SK-N-SH treated with all-trans-retinoic acid at 6 μM for 48 hours (cell line): ENCODE results near the gene CLTC.

Experiments
- ISL1 ChIP-seq: fragments of 250-450 bp; sonication (Bioruptor Pico); IDR thresholded peaks from 2 replicates; pipeline ENCODE4 v2.1.2; 2022; ENCODE audit warnings: mild to moderate bottlenecking, moderate library complexity
- PPARA ChIP-seq: fragments of 250-450 bp; sonication (Bioruptor Pico); IDR thresholded peaks from 2 replicates; pipeline ENCODE4 v1.5.0; 2020; ENCODE audit warnings: mild to moderate bottlenecking, borderline replicate concordance
- RARB ChIP-seq: fragments of 250-450 bp; sonication (Bioruptor Pico); IDR thresholded peaks from 2 replicates; pipeline ENCODE4 v1.8.0; 2021; ENCODE audit warnings: mild to moderate bottlenecking, moderate library complexity
- SNAI2 ChIP-seq: fragments of 250-450 bp; sonication (Bioruptor Pico); IDR thresholded peaks from 2 replicates; pipeline ENCODE4 v1.5.0; 2020; ENCODE audit warnings: mild to moderate bottlenecking, moderate library complexity
- ZC3H10 ChIP-seq: fragments of 250-450 bp; sonication (Bioruptor Pico); IDR thresholded peaks from 2 replicates; pipeline ENCODE4 v1.5.1; 2021; ENCODE audit warnings: mild to moderate bottlenecking, moderate library complexity
- ZFP3 ChIP-seq: fragments of 250-450 bp; sonication (Bioruptor Pico); IDR thresholded peaks from 2 replicates; pipeline ENCODE4 v1.5.0; 2020; ENCODE audit warnings: mild to moderate bottlenecking, moderate library complexity
- ZFP30 ChIP-seq: fragments of 450-650 bp; formaldehyde crosslinking; IDR thresholded peaks from 2 replicates; pipeline ENCODE4 v1.5.0; 2022; ENCODE audit warnings: mild to moderate bottlenecking, moderate library complexity
- ZNF565 ChIP-seq: fragments of 450-650 bp; formaldehyde crosslinking; conservative IDR thresholded peaks from 2 replicates; pipeline ENCODE4 v1.5.0; 2020; ENCODE audit warnings: low read depth, mild to moderate bottlenecking, moderate library complexity
- TF ChIP-seq, protein P1 (sequence below): fragments of 250-450 bp; sonication (Bioruptor Pico); IDR thresholded peaks from 2 replicates; pipeline ENCODE4 v1.5.1; 2020; ENCODE audit warnings: low read depth, mild to moderate bottlenecking, moderate library complexity
- TF ChIP-seq, protein P2 (sequence below): fragments of 250-450 bp; sonication (Bioruptor Pico); IDR thresholded peaks from 2 replicates; pipeline ENCODE4 v1.8.0; 2020; ENCODE audit warnings: mild to moderate bottlenecking, moderate library complexity, borderline replicate concordance

DNA sequence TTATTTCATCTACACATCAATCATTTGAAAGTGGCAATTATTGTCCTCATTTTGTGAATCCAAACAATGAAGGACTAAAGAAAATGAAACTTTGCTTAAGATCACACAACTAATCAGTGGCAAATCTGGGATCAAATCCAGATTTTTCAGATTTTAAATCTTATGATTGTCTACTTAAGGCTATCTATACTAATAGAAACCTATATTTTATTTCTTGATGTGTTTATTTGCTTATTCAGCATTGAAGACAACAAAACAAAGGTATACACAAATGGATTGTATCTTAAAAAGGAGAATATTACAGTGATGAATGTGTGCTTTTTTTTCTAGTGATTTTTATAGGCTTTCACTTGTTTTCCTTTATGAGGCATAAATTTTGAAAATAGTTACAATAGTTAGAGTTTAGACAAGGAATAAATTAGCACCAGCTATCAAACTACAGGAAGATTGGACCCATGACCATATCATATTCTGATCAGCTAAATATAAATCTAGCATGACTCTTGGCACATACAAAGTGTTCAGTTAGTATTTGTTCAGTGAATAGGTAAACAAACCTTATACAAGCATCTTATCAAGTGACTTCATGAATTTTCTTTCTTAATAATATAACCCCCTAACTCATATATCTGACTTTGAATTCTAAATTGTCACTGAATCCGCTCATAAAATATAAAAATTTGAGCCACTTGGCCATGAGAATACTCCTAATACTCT is 108.3 kb downstream of the CLTC start:
- TF ChIP-seq ZNF565 (CRISPR knock-in tag) (no peak), ISL1 (no peak), RARB (CRISPR knock-in tag) (no peak), ZC3H10 (CRISPR knock-in tag) (no peak), ZFP3 (CRISPR knock-in tag) (no peak), SNAI2 (no peak), PPARA (CRISPR knock-in tag) (no peak), ZFP30 (CRISPR knock-in tag) (no peak)
- TF ChIP-seq, protein P1, sequence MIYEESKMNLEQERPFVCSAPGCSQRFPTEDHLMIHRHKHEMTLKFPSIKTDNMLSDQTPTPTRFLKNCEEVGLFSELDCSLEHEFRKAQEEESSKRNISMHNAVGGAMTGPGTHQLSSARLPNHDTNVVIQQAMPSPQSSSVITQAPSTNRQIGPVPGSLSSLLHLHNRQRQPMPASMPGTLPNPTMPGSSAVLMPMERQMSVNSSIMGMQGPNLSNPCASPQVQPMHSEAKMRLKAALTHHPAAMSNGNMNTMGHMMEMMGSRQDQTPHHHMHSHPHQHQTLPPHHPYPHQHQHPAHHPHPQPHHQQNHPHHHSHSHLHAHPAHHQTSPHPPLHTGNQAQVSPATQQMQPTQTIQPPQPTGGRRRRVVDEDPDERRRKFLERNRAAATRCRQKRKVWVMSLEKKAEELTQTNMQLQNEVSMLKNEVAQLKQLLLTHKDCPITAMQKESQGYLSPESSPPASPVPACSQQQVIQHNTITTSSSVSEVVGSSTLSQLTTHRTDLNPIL (CRISPR knock-in tag) = no peak
- TF ChIP-seq, protein P2, sequence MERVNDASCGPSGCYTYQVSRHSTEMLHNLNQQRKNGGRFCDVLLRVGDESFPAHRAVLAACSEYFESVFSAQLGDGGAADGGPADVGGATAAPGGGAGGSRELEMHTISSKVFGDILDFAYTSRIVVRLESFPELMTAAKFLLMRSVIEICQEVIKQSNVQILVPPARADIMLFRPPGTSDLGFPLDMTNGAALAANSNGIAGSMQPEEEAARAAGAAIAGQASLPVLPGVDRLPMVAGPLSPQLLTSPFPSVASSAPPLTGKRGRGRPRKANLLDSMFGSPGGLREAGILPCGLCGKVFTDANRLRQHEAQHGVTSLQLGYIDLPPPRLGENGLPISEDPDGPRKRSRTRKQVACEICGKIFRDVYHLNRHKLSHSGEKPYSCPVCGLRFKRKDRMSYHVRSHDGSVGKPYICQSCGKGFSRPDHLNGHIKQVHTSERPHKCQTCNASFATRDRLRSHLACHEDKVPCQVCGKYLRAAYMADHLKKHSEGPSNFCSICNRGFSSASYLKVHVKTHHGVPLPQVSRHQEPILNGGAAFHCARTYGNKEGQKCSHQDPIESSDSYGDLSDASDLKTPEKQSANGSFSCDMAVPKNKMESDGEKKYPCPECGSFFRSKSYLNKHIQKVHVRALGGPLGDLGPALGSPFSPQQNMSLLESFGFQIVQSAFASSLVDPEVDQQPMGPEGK (CRISPR knock-in tag) = no peak
